ENCODE measurements around the gene SLCO4A1.
"Not testable (repeated sequence)": the region's sequence is repeated elsewhere in the genome, so short reads cannot be mapped to it uniquely, and the experiment has no call there.

SLCO4A1 gene

DNA sequence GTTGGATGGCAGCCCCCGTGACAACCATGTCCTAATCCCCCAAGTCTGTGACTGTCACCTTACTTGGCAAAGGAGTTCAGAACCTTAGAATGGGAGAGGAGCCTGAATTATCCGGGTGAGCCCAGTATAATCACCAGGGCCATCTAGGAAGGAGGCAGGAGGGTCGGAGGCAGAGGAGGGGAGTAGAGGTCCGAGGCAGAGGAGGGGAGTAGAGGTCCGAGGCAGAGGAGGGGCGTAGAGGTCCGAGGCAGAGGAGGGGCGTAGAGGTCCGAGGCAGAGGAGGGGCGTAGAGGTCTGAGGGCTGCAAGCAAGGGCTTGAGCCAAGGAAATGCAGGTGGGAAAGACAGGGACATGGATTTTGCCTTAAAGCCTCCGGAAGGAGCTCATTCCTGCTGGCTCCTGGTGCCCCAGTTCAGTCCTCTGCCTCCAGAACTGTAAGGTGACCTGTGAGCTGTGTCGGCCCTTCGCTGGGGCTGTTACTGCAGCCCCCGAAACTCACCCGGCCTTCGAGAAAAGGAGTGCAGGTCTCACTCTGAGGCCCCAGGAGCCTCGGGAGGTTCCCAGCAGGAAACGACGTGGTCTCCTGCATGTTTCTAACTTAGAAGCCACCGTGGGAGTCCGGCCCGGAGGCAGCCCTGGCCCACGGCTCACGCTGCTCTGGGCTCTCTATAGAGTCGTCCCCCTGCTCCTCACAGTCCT lies 20.0 kb upstream of the SLCO4A1 start:
- in situ Hi-C loops (cut with MboI; ENCODE audit: low sequenced_read_pairs) = no loop called here

GRCh38 chr20:62622877-62623487 lies 19.3 kb upstream of the SLCO4A1 start:
- in situ Hi-C loops (cut with MboI; ENCODE audit: low sequenced_read_pairs) = no loop called here

DNA sequence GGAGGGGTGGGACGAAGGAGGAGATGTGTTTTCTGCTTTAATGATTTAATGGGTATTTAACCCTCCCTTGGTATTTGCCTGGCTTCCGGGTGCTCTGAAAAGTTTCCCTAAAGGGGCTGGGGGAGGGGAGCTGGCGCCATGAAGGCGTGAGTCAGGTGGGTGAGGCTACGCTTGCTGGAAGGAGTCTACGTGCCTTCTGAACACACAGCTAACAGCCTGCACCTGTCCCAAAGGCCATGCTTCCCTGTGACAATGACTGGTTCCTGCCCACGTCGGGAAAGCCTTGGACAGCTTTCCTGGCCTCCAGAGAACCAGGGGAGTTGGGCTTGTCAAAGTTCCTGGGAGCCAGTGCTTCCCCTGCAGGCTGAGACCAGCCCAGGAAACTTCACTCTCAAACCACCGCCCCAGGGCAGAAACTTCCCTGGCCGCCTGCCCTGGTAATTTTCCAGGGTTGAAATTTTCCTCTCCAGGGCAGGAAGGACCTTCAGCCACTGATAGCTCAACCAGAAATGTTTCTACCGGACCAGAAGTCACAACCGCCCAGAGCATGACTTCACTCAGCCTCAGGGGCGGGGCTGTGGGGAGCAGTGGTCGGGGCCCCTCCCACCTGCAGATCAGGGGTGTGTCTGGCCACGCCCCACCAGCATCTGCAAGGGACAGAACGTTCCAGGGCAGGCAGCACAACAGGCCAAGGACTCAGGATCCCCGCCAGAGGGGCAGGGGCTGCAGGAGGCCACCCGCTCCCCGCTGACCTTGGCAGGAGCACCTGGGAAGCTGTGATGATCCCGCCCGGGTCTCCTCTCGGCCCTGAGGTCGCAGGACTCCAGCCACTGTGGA lies 18.6 kb upstream of the SLCO4A1 start:
- in situ Hi-C loops (cut with MboI; ENCODE audit: low sequenced_read_pairs) = no loop called here

DNA sequence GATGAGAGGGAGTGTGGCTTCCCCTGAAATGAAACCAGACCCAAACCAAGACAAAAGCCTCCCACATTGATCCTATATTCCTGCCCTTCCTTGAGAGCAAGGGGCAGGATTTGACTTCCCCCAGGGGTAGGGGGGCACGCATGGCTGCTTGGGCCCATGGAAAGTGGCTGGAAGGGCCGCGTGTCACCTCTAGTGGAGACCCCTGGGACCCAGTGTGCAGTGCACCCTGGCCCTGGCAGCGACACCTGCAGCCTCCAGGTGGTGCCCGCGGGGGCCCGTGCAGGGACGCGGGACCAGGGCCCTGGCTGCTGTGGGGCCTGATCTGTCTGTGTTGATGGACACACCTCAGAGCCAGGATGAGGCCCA lies 18.0 kb upstream of the SLCO4A1 start:
- in situ Hi-C loops (cut with MboI; ENCODE audit: low sequenced_read_pairs) = no loop called here

- in situ Hi-C loops (cut with MboI; ENCODE audit: low sequenced_read_pairs) = no loop called here
Measured at GRCh38 chr20:62624719-62625453, 17.4 kb upstream of the SLCO4A1 start.

- in situ Hi-C loops (cut with MboI; ENCODE audit: low sequenced_read_pairs) = no loop called here
Measured at GRCh38 chr20:62625516-62625915, 16.8 kb upstream of the SLCO4A1 start.

DNA sequence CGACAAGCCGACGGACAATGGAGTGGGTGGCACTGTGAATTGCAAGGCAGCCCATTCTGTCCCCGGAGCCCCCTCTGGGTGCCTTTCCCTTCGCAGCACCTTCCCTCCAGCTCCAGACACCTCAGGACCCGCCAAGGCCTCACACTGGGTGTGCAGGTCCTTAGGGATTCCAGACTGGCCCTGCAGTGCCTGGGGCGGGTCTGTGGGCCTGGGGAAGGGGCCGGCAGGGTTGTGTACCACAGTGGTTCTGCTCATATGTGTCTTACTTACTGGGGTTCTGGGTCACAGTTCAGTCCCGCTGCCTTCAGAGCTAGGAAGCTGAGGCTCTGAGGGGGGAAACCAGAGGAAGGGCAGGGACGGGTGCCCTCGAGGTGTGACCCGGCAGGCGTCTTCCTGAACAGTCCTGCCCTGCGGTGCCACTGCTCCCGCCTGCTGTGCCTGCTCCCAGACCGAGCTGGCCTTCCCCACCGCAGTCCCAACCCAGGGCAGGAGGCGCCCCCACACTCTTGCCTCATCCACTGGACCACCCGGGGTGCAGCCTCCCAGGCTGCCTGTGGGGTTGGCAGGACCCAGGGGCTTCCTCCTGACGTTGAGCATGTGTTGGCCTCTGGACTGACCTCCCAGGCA lies 16.3 kb upstream of the SLCO4A1 start:
- in situ Hi-C loops (cut with MboI; ENCODE audit: low sequenced_read_pairs) = no loop called here

GRCh38 chr20:62627425-62627824 lies 14.9 kb upstream of the SLCO4A1 start:
- in situ Hi-C loops (cut with MboI; ENCODE audit: low sequenced_read_pairs) = not testable (repeated sequence)

DNA sequence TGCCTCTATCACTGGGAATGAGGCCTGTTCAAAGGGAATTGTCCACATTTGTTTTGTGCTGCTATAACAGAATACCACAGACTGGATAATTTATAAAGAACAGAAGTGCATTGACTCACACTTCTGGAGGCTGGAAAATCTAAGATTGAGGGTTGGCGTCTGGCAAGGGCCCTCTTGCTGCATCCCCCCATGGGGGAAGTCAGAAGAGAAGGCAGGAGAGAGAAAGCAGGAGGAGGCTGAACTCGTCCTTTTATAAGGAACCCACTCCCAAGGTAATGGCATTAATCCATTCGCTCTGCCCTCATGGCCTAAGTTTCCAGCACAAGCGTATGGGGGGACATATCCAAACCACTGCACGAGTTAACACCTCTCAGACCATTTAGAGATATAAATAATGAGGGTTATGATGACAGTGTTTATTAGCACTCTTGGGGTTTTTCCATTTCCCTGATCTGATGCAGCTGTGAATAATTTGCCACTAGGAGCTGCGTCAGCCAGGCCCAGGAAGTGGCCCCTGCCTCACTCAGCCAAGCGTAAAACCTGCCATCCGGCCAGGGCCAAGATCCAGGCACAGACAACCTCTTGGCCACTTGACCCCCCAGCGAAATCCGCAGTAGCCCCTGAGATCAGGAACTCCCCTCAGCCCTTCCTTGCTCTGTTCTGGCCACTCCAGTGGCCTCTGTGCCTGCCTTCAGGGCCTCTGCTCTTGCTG lies 14.2 kb upstream of the SLCO4A1 start:
- in situ Hi-C loops (cut with MboI; ENCODE audit: low sequenced_read_pairs) = no loop called here

GRCh38 chr20:62628691-62629090 lies 13.6 kb upstream of the SLCO4A1 start:
- in situ Hi-C loops (cut with MboI; ENCODE audit: low sequenced_read_pairs) = no loop called here

GRCh38 chr20:62629864-62630470 lies 12.3 kb upstream of the SLCO4A1 start:
- in situ Hi-C loops (cut with MboI; ENCODE audit: low sequenced_read_pairs) = no loop called here

DNA sequence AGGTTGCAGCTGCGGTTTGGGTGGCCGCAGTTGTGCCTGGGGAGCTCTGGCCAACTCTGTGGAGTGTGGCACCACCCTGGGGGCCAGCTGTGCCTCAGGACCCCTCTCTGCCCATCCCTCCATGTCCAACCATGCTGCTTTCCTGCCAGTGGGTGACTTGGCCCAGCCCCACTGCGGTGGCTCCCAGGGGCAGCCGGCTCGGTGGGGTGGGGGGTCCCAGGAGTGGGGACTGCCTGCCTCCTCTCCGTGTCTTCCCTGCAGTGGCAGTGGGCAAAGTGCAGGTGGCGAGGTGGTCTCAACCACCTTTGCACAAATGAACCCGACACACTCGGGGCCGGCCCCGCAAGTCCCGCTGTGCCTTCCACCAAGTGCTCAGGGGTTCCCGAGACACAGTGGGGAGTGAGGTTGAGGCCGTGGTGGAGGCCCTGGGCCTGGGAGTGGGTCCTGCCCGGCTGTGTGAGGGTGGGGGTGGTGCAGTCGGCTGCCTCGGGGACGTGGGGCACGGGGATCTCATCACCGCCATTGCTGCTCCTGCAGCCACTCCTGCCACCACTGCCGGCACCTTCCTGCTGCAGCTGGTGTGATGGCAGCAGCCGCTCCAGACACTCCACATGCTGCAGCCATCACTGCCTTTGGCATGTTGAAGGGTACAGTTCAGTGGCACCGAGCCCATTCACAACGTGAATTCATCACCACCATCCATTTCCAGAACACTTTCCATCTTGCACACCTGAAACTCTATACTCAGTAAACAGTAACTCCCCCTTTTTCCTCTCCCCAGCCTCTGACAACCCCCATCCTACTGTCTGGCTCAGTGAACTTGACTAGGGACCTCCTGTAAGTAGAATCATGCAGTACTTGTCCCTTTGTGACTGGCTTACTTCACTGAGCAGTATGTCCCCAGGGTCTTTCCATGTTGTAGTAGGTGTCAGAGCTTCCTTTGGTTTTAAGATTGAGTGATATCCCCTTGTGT lies 10.7 kb upstream of the SLCO4A1 start:
- in situ Hi-C loops (cut with MboI; ENCODE audit: low sequenced_read_pairs) = no loop called here

DNA sequence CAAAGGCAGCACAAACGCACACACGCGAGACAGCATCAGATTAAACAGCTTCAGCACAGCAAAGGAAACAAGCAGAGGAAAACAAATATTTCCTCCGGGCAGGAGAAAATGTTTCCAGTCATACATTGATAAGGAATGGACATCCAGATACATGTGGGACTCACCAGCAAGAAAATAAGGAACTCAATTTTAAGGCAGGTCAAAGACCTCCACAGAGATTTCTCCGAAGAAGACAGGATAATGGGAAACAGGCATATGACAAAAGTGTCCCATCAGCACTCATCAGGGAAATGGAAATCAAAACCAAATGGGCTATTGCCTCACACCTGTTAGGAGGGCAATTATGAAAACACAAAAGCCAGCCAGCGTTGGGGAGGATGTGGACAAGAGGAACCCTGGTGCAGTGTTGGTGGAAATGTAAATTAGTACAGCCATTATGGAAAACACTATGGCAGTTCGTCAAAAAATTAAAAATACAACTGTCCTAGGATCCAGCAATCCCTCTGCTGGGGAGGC lies 9.7 kb upstream of the SLCO4A1 start:
- in situ Hi-C loops (cut with MboI; ENCODE audit: low sequenced_read_pairs) = no loop called here

- in situ Hi-C loops (cut with MboI; ENCODE audit: low sequenced_read_pairs) = no loop called here
Measured at GRCh38 chr20:62633598-62634329, 8.5 kb upstream of the SLCO4A1 start.

- in situ Hi-C loops (cut with MboI; ENCODE audit: low sequenced_read_pairs) = no loop called here
Measured at GRCh38 chr20:62634330-62634967, 7.9 kb upstream of the SLCO4A1 start.

DNA sequence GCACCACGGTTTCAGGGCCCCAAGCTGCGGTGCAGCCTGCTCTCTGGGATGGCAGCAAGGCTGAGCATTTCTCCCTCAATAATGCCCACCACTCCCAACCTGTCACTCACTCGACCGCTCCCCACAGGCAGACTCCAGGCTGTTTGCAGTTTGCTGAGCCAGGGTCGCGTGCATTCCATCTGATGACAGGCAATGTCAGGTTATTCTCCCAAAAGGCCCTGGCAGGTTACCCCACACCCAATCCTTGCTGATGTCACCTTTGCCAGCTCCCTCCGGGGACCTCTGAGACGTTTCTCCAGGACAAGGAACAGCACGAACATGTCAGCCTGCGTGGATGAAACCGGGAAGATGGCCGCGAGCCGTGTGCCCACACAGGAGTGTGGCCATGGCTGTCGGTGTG lies 7.1 kb upstream of the SLCO4A1 start:
- in situ Hi-C loops (cut with MboI; ENCODE audit: low sequenced_read_pairs) = no loop called here

DNA sequence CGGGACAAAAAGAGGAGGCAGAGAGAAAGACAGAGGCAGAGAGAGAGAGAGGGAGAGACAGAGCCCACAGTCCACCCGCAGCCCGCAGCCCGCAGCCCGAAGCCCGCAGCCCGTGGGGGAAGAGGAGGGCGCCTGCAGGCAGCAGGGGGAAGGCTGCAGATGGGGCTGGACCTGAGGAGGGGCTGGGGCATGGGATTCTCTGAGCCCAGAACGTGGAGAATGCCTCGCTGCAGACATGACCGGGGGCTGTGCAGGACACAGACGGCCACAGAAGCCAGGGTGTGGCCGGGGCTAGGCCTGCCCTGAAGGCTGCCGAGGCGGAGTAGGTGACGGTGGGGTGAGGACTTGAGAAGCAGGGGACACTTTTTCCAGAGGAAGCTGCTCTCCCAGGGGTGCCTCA lies 6.5 kb upstream of the SLCO4A1 start:
- in situ Hi-C loops (cut with MboI; ENCODE audit: low sequenced_read_pairs) = no loop called here

Measured in HL-60/S4 treated with phorbol 12-myristate 13-acetate at 8.2 ng/mL for 4 days and 3 days (cell line).